ENCODE data around the gene MAPKAP1. TPM values are rescaled to one million over a fixed set of nuclear protein-coding genes. Genes with fewer than 3 reads are reported as not detected.

MAPKAP1 gene
- total RNA-seq, 1 donor from 2014 or later: 66.5 TPM

GRCh38 chr9:125544484-125544883 is 162.5 kb downstream of the MAPKAP1 start:
- intact Hi-C loops (cut with micrococcal nuclease): no loop called here

- intact Hi-C loops (cut with micrococcal nuclease): no loop called here
Measured at GRCh38 chr9:125541840-125542243, 165.2 kb downstream of the MAPKAP1 start.

GRCh38 chr9:125540497-125540896 is 166.5 kb downstream of the MAPKAP1 start:
- intact Hi-C loops (cut with micrococcal nuclease): no loop called here

- intact Hi-C loops (cut with micrococcal nuclease): no loop called here
Measured at GRCh38 chr9:125538092-125538473, 168.9 kb downstream of the MAPKAP1 start.

GRCh38 chr9:125537442-125538091 is 169.4 kb downstream of the MAPKAP1 start:
- intact Hi-C loops (cut with micrococcal nuclease): no loop called here

- intact Hi-C loops (cut with micrococcal nuclease): no loop called here
Measured at GRCh38 chr9:125536776-125537175, 170.2 kb downstream of the MAPKAP1 start.

- intact Hi-C loops (cut with micrococcal nuclease): no loop called here
Measured at GRCh38 chr9:125536167-125536772, 170.7 kb downstream of the MAPKAP1 start.

GRCh38 chr9:125534971-125535701 is 171.9 kb downstream of the MAPKAP1 start:
- intact Hi-C loops (cut with micrococcal nuclease): no loop called here

GRCh38 chr9:125532812-125533594 is 174.0 kb downstream of the MAPKAP1 start:
- intact Hi-C loops (cut with micrococcal nuclease): no loop called here

- intact Hi-C loops (cut with micrococcal nuclease): no loop called here
Measured at GRCh38 chr9:125532412-125532811, 174.6 kb downstream of the MAPKAP1 start.

- intact Hi-C loops (cut with micrococcal nuclease): no loop called here
Measured at GRCh38 chr9:125529589-125530515, 177.2 kb downstream of the MAPKAP1 start.

GRCh38 chr9:125529107-125529506 is 177.9 kb downstream of the MAPKAP1 start:
- intact Hi-C loops (cut with micrococcal nuclease): no loop called here

- intact Hi-C loops (cut with micrococcal nuclease): no loop called here
Measured at GRCh38 chr9:125527471-125528002, 179.5 kb downstream of the MAPKAP1 start.

- intact Hi-C loops (cut with micrococcal nuclease): no loop called here
Measured at GRCh38 chr9:125525921-125526631, 180.9 kb downstream of the MAPKAP1 start.

GRCh38 chr9:125524583-125525355 is 182.2 kb downstream of the MAPKAP1 start:
- intact Hi-C loops (cut with micrococcal nuclease): loop anchor here (5.0 kb wide), 1 partner anchor 223 kb away; the partner anchor contains the start of gene PBX3

GRCh38 chr9:125523681-125524080 is 183.3 kb downstream of the MAPKAP1 start:
- intact Hi-C loops (cut with micrococcal nuclease): loop anchor here (5.0 kb wide), 1 partner anchor 224 kb away; the partner anchor contains the start of gene PBX3

GRCh38 chr9:125522328-125522725 is 184.7 kb downstream of the MAPKAP1 start:
- intact Hi-C loops (cut with micrococcal nuclease): loop anchor here (5.0 kb wide), 1 partner anchor 225 kb away; the partner anchor contains the start of gene PBX3

GRCh38 chr9:125521462-125522327 is 185.3 kb downstream of the MAPKAP1 start:
- intact Hi-C loops (cut with micrococcal nuclease): loop anchor here (5.0 kb wide), 1 partner anchor 226 kb away; the partner anchor contains the start of gene PBX3

All from T-helper 2 cell treated with Interferon-gamma antibody and Interleukin-4, amounts not matched to agents 100 ng/mL and 5 ng/mL, for 36 hours (primary cell).